HepG2 (cell line): ENCODE data around the gene PDE3A. TPM values are rescaled to one million over a fixed set of nuclear protein-coding genes. Genes with fewer than 3 reads are reported as not detected.

Experiments
- ATAC-seq: fragments of 200-7000 bp; cut with Tn5 transposase; 3 replicates; pipeline ENCODE4 v1.9.1; 2020; ENCODE audit warnings: mild to moderate bottlenecking, moderate library complexity
- BruUV-seq: library from RNA; stranded (reverse); fragments of 400-500 nt; replicated peaks from 2 replicates; lab custom pipeline; 2021; lab: Mats Ljungman, UMichigan
- CTCF ChIA-PET: fragments of 300-600 bp; formaldehyde crosslinking; extraction: SDS; loops from one replicate; lab custom pipeline; 2021; ENCODE audit warnings: low total read pairs, inconsistent platforms, low intra/inter-chr PET ratio; lab: Yijun Ruan, JAX
- POLR2A ChIA-PET: fragments of 350-600 bp; sonication (Branson Sonifier 250); formaldehyde crosslinking; loops from one replicate; lab custom pipeline; 2020; ENCODE audit warnings: antibody characterized with exemption, inconsistent platforms; lab: Yijun Ruan, JAX
- DNase-seq: peaks from one replicate; pipeline ENCODE4 v3.0.0-alpha.2; 2015; ENCODE audit warnings: low spot score
- FAIRE-seq: peaks from 3 replicates; lab custom pipeline; 2011; peaks lifted over from hg19 to GRCh38; lab: Jason Lieb, UNC
- H2AFZ ChIP-seq: one replicate; pipeline ENCODE4 v1.6.1; 2011; ENCODE audit warnings: low read length, inconsistent platforms
- H3K27ac ChIP-seq: fragments of 300-600 bp; 3 replicates; pipeline ENCODE4 v1.8.0; 2011; ENCODE audit warnings: mixed run types, mild to moderate bottlenecking, mixed read lengths, low read length, inconsistent platforms; ENCODE audit not compliant: insufficient read depth; ENCODE audit errors: extremely low read length
- H3K27me3 ChIP-seq, 2 experiments: fragments of 200-600 bp in 1 of 2; 2 replicates in 1 of 2; 3 replicates in 1 of 2; pipeline versions ENCODE4 v1.6.0 to v1.8.0; 2011; ENCODE audit warnings: low read length in 2 of 2, mild to moderate bottlenecking in 2 of 2, moderate library complexity in 2 of 2, inconsistent platforms in 1 of 2; ENCODE audit not compliant: insufficient read depth in 2 of 2, control insufficient read depth in 1 of 2
- H3K36me3 ChIP-seq, 2 experiments: fragments of 200-600 bp in 1 of 2; replicated peaks in 1 of 2; 2 replicates in 1 of 2; 3 replicates in 1 of 2; pipeline versions ENCODE4 v1.5.1 to v1.8.0; 2011; ENCODE audit warnings: low read length in 2 of 2, inconsistent platforms in 1 of 2; ENCODE audit not compliant: insufficient read depth in 2 of 2, control insufficient read depth in 1 of 2
- H3K4me1 ChIP-seq: 2 replicates; pipeline ENCODE4 v1.5.1; 2012; ENCODE audit warnings: low read length, inconsistent platforms; ENCODE audit not compliant: insufficient read depth
- H3K4me2 ChIP-seq: 2 replicates; pipeline ENCODE4 v1.6.0; 2011; ENCODE audit warnings: low read depth, low read length, inconsistent platforms
- H3K4me3 ChIP-seq, 3 experiments: fragments of 200-600 bp in 1 of 3; sonication (generic), shearing (Covaris generic) in 1 of 3; replicated peaks in 1 of 3; 2 replicates each; pipeline ENCODE4 v1.5.1; 2011 to 2016; ENCODE audit warnings: low read length in 3 of 3, inconsistent platforms in 2 of 3, low read depth in 2 of 3, mild to moderate bottlenecking in 2 of 3, control low read depth in 1 of 3, mixed read lengths in 1 of 3; ENCODE audit not compliant: insufficient read depth in 1 of 3
- H3K79me2 ChIP-seq: one replicate; pipeline ENCODE4 v1.6.1; 2011; ENCODE audit warnings: low read length, inconsistent platforms; ENCODE audit not compliant: insufficient read depth
- H3K9ac ChIP-seq: 2 replicates; pipeline ENCODE4 v1.6.0; 2011; ENCODE audit warnings: mild to moderate bottlenecking, low read depth, low read length, inconsistent platforms; ENCODE audit not compliant: insufficient read depth
- H3K9me3 ChIP-seq: 2 replicates; pipeline ENCODE4 v1.5.1; 2012; ENCODE audit warnings: mild to moderate bottlenecking, low read length
- H4K20me1 ChIP-seq: 2 replicates; pipeline ENCODE4 v1.6.0; 2011; ENCODE audit warnings: inconsistent platforms, mild to moderate bottlenecking, low read length, moderate library complexity; ENCODE audit not compliant: insufficient read depth
- BRF2 ChIP-seq: sonication (generic); formaldehyde crosslinking; IDR thresholded peaks from 2 replicates; pipeline ENCODE4 v1.8.1; 2022; ENCODE audit warnings: mild to moderate bottlenecking, missing genetic modification reagents
- CHD2 ChIP-seq: IDR thresholded peaks from 2 replicates; pipeline ENCODE4 v1.6.1; 2011; ENCODE audit warnings: low read depth, low read length, improper control_type of control experiment
- ELF3 ChIP-seq: IDR thresholded peaks from 2 replicates; pipeline ENCODE4 v1.6.1; 2016; ENCODE audit warnings: missing genetic modification reagents, missing compliant biosample characterization
- GATAD2A ChIP-seq: IDR thresholded peaks from 2 replicates; pipeline ENCODE4 v1.6.1; 2016
- NFE2L2 ChIP-seq: fragments of 150-350 bp; IDR thresholded peaks from 2 replicates; pipeline ENCODE4 v1.6.1; 2014; ENCODE audit warnings: low read length
- TEAD3 ChIP-seq: optimal IDR thresholded peaks from 2 replicates; pipeline ENCODE3; 2016; ENCODE audit warnings: borderline replicate concordance
- TSC22D2 ChIP-seq: sonication (generic); formaldehyde crosslinking; IDR thresholded peaks from 2 replicates; pipeline ENCODE4 v1.5.1; 2020; ENCODE audit warnings: missing genetic modification reagents, mild to moderate bottlenecking, borderline replicate concordance
- U2AF2 ChIP-seq: fragments of 200-400 bp; formaldehyde crosslinking; IDR thresholded peaks from 2 replicates; pipeline ENCODE4 v1.6.1; 2017; ENCODE audit warnings: low read depth, mild to moderate bottlenecking, low read length
- YEATS4 ChIP-seq: sonication (generic); formaldehyde crosslinking; IDR thresholded peaks from 2 replicates; pipeline ENCODE4 v1.4.0; 2020; ENCODE audit warnings: missing genetic modification reagents, borderline replicate concordance
- ZNF337 ChIP-seq: sonication (generic); formaldehyde crosslinking; IDR thresholded peaks from 2 replicates; pipeline ENCODE4 v1.5.1; 2020; ENCODE audit warnings: missing genetic modification reagents, low read depth, mild to moderate bottlenecking, borderline replicate concordance
- ZNF367 ChIP-seq: sonication (generic); formaldehyde crosslinking; IDR thresholded peaks from 2 replicates; pipeline ENCODE4 v1.4.0; 2020; ENCODE audit warnings: missing genetic modification reagents, borderline replicate concordance
- ZNF746 ChIP-seq: sonication (generic); formaldehyde crosslinking; IDR thresholded peaks from 2 replicates; pipeline ENCODE4 v1.8.0; 2022; ENCODE audit warnings: mild to moderate bottlenecking, missing genetic modification reagents
- WGBS: methylation state at CpG from one replicate; pipeline ENCODE4 v1.1.6; 2017; ENCODE audit warnings: low lambda C conversion rate; 5-methylcytosine and 5-hydroxymethylcytosine counted together
- in situ Hi-C: cut with HindIII; loops from 2 replicates; pipeline ENCODE4 v1.10.0; 2017; ENCODE audit warnings: low pct_unique_long_range_greater_than_20kb; ENCODE audit not compliant: extremely low pct_ligation_motif_present
- intact Hi-C: fragments of 100-400 bp; cut with micrococcal nuclease; formaldehyde crosslinking; loops from one replicate; pipeline ENCODE4 v1.10.0; 2022; ENCODE audit not compliant: unreplicated experiment
- polyA plus RNA-seq, 8 experiments: library from polyadenylated mRNA; depleted of rRNA in 3 of 8; stranded (reverse) in 7 of 8; unstranded in 1 of 8; fragments of >200 nt; fragmentation: Illumina TruSeq in 4 of 8; extraction: Trizol in 4 of 8; gene quantifications; 2 replicates each; pipeline versions ENCODE4 v1.2.1 to v1.2.3, GENCODE V29; 2011 to 2016; ENCODE audit warnings: low read depth in 4 of 8, missing spikeins in 1 of 8, mixed read lengths in 1 of 8; ENCODE audit not compliant: insufficient read depth in 1 of 8
- total RNA-seq, 5 experiments: library from RNA; depleted of rRNA; stranded (reverse); fragments of >200 nt; fragmentation: Illumina TruSeq; extraction: Trizol; gene quantifications; 2 replicates each; pipeline ENCODE4 v1.2.3, GENCODE V29; 2016; ENCODE audit warnings: low read depth in 1 of 5

The PDE3A gene
- total and polyA plus RNA-seq, 2 of the 13 experiments (the other 11 are each of a cell fraction or from before 2014, with no cell fraction given): 0.77 to 1.5 TPM

- intact Hi-C loops: no loop called here
- no peaks in the 10 kb centered on the region for H3K79me2 ChIP-seq
- no peak for TF ChIP-seq TEAD3
- no peak for TF ChIP-seq GATAD2A (CRISPR knock-in tag)
- no peak for TF ChIP-seq U2AF2
- no peak for TF ChIP-seq TSC22D2 (CRISPR knock-in tag)
- TF ChIP-seq ELF3 (CRISPR knock-in tag): no peak
- no peak for TF ChIP-seq ZNF367 (CRISPR knock-in tag)
- TF ChIP-seq ZNF337 (CRISPR knock-in tag): no peak
- no peak for TF ChIP-seq BRF2 (CRISPR knock-in tag)
- no peak for TF ChIP-seq YEATS4
- no peak for TF ChIP-seq NFE2L2
- TF ChIP-seq CHD2: no peak
- TF ChIP-seq ZNF746: no peak
- no peak overlapping the region for H3K4me3 ChIP-seq
- ATAC-seq: no peak
- H3K27ac ChIP-seq: no peak overlapping the region
- no peak overlapping the region for H2AFZ ChIP-seq
- no peak overlapping the region for H3K9ac ChIP-seq
- no peaks in the 10 kb centered on the region for H3K9me3 ChIP-seq
- FAIRE-seq: no peak
- 11% methylated on average over 2 of the region's 2 CpGs for WGBS
- DNase-seq: no peak
- no peaks in the 10 kb centered on the region for H3K27me3 ChIP-seq
- H3K4me1 ChIP-seq: no peaks in the 10 kb centered on the region
- H3K36me3 ChIP-seq: no peaks in the 10 kb centered on the region
- BruUV-seq: no TSS peak
- in situ Hi-C loops: no loop called here
- ChIA-PET POLR2A (no interaction called here), CTCF (no interaction called here)
- no peaks in the 10 kb centered on the region for H4K20me1 ChIP-seq
- H3K4me2 ChIP-seq: no peak overlapping the region
Measured at GRCh38 chr12:20421421-20421820, 53.1 kb downstream of the PDE3A start.
